SKM-1 treated with dmso at 0.1 percent for 144 hours (cell line): ENCODE results near the gene ST3GAL6.
A peak's percentile ranks its signal among the peaks of the same experiment; 100 is the strongest.

Source experiments
- DNase-seq: peaks from one replicate; lab custom pipeline; 2025; ENCODE audit not compliant: unreplicated experiment; lab: John Stamatoyannopoulos, UW

The ST3GAL6 gene

DNA sequence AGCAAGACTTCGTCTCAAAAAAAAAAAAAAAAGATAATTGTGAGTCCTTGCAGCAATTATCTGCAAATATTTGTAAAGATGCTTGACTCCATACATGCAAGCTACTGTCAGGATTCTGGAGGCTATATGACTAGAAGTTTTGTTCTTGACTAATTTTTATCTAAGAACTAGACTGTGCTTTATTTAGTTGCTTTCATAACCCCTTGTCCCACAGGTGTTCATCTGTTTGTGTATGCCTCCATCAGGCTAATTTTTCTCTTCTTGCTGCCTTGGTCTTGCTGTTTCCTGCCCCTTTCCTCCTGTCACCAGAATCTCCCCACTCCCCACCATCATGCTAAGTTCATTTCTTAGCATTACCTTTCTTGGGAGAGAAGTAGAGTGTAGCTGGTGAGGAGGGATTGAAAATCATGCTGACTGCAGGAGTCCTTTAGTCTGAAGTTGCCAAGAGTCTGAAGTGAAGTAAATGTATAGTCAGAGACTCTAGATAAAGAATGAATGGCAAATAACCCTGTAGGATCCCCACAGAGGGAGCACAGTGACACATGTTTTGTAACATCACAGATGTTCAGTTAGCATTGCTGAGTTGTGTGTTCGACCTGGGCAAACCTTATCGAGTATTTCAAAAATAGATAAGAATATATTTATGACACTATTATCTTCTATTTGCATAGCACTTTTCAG lies 12.5 kb downstream of the ST3GAL6 start:
- DNase-seq = no peak

DNA sequence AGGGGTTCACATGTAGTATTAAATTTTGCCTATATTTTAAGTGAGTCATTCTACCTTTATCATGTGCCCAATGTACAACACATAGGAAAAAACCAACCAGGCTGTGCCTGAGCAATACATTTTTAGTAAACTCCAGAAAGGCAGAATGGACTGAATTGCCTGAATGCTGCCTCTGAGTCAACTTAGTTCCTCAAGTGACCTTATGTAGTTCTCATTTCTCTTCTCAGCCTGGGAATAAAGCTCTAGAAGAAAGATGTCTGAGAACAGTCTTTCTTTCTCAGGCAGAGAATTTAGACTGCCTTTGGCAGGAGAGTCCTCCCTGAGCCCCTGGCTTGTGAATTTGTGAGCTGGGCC lies 13.0 kb downstream of the ST3GAL6 start:
- DNase-seq = no peak

DNA sequence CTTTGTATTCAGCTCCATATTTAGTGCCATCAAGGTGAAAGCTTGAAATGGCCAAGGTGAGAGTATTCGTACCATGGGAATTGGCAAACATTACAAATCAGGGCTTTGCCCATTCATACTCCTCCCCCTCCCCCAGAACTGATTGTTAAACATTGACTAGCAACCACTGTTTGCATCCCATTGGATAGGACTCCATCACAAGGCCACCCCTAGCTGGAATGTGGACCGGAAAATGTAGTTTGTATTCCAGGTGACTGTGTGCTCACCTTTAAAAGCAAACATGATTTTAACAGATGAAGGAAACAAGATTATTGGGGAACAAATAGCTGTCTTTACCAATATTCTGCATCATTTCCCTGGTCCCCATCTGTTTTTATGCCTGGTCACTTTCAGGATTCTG lies 14.1 kb downstream of the ST3GAL6 start:
- no peak for DNase-seq

DNA sequence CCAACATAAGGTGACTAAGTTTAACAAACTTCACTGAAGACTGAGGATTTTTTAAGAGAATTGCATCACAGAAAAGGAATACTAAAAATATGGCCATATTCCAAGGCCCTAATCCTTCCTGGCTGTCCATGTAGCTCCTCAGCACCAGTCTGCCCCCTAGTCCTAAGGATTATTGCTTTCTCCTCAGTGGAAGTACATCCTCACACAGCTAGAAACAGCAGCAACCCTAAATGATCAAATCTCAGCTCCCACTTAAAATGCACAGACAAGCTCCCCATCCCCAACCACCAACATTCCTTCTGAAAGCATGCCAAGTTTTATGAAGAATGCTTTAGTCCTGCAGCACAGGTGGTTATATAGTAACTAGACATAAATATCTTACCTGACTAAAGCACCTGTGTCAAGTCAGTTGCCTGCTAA lies 14.7 kb downstream of the ST3GAL6 start:
- no peak for DNase-seq

DNA sequence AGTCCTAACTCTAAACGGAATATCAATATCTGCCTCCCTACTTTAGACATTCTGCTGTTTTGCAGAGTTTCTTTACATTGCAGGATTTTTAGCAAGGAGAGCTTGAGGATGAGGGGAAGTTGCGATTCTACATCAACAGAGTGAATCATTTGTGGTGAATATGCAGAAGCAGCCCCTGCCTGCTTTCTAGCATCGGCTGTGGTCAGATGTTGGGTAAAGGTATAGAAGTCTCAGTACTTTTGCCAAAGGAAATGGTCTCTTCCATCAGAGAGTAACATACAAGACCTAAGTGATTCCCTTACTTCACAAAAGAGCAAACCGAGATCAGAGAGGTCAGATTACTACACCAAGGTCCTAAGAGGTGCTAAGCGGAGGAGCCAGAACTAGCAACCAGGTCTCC lies 15.2 kb downstream of the ST3GAL6 start:
- DNase-seq = peak; percentile 74

DNA sequence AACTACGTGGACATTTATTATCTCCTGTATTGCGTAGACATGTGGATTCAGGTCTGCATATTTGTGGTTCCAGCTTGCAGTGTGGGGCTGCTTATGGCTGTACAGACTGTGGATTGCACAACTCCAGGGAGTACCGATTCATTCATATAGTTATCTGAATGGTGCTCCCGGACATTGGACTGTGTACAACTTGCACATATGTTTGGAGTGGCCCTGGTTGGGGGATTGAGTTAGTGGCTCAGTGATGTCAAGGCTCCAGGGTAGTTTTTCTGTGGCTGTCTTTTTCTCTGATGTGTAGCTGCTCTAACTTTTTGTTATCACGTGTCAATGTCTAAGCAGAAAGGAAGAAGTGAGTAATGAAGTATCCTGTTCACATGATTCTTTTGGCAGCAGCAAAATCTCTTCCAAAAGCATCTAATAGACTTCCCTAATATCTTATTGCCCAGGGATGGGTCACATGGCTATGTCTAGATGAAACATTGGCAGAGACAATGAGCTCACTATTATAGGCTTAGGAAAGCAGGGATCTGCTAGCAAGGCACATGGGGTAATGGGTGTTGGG lies 15.8 kb downstream of the ST3GAL6 start:
- peak; percentile 68 for DNase-seq

DNA sequence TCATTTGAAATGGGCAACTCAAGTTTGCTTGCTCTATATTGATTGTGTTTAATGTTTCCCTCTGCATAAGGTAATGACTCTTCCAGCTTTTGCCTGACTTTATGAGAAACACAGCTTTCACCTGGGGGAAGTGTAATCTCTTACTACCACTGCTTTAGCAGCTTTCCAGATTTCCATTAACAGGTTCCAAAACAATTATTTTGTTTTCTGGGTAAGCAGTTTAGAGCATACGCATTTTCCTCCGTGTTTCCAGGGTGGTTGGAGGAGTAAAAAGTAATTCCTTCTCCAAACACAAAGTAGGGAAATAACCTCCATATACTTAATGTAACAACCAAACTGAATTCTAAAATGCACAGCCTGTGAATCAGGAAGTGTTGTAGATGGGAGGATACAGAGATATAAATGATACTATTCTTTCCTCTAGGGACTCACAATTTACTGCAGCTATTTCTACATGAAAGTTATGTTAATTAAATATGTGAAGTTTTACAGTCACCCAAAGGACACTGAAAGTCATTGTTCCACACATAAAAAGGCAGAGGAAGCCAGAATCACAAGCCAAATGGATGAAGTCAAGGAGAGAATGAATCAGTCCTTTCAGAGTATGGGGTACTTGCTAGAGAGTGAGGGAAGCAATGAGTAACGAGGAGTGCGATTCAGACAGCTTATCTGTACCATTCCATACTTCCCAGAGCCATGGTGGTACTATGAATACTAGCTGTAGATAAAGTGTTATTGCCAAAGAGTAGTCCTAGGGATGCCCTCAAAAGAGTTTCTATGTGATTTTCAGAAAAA lies 16.6 kb downstream of the ST3GAL6 start:
- DNase-seq = no peak

DNA sequence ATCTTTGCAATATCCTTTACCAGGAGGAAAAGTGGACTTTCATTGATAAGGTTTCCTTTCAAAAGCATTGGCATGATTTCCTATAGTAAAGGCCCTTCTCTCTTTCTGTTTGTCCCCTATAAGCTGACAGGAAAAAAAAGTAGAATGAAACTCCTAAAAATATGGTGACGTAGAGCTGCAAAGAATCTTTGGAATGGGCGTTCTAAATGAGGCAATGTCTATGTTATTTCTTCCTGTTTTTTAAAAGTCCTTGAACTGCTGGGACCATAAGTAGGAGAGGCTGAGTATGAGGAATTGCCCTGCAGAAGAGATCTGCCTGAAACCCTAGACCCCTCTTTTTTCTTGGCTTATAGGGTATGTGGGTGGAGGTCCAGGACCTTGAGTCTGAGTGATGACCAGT lies 17.2 kb downstream of the ST3GAL6 start:
- no peak for DNase-seq

DNA sequence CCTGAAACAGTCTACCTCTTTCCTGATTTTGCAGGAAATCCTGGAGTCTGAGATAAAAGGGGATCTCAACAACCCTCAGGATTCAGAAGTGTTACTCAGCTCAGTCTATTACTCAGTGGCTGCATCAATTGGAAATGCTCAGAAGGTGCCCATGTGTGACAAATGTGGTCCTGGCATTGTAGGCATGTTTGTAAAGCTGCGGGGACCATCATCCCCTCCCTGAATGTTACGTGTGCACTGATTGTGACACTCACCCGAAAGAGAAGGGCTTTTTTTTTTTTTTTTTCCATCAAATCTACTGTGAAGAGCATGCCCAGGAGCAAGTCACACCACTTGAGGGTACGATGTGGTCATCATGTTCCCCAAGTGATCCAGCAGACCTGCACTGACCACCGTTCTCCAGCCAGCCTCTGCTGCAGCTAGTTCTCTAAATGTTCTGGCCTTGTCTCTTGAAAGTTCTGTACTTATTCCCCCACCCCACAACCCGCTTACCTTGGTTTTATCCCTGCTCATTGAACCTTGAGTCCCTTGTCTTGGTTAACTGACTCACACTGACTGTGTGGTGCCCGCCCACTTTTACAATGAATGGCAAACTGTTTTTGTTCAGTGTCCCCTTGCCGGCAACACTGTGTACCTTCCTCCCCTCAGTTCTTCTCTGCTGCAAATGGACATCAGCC lies 19.8 kb downstream of the ST3GAL6 start:
- no peak for DNase-seq

DNA sequence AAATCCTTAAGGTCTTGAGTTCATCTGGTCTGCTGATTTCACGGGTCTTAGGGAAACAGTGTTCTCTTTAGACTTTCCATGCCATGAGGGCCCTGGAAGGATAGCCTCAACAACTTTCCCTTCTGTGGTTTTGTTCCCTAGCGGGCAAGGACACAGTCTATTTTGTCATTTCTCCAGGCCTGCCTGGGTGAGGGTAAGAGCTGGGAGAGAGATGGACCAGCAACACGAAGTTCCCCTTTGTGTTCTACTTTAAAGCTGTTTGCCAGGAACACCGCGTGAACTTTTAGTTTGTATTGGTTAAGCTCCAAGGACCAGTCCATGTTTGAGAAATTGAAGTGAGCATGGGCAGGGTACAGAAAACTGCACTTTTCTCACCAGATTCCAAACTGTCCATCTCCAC lies 20.9 kb downstream of the ST3GAL6 start:
- no peak for DNase-seq

DNA sequence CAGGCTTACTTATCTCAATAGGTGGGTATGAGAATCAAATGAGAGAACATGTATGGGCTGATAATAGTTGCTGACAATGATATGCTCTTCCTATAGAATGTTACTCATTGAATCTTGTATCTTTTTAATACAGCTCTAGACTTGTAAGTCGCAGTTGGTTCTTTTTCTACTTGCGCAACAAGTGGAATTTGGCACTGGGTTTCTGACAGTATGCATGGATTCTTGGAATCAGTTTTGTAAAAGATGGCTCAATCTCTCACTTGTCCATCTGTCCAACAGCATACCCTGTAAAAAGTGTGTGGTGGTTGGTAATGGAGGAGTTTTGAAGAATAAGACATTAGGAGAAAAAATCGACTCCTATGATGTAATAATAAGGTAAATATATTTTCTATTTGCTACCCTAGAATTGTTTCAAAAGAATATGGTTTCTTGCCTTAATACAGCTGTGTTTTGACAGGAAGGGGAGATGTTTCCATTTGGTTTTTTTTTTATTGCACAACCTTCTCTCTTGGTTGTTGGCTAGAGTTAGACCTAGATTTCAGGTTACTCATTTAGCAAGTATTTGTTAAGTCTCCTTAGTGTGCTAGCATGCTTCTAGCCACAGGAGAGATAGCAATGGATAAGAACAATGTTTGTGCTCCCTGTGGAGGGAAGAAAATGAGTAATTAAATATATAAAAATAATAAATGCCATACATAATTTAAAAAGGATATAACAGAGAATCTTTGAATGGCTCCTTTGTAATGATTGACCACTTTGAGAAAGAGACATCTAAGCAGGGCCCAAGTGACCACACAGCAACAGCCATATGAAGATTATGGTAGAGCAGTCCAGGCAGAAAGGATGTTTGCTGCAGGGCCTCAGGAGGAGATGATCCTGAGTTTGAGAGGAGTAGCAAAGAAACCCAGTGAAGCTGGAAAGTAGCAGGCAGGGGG lies 21.8 kb downstream of the ST3GAL6 start:
- DNase-seq = peak; percentile 57

DNA sequence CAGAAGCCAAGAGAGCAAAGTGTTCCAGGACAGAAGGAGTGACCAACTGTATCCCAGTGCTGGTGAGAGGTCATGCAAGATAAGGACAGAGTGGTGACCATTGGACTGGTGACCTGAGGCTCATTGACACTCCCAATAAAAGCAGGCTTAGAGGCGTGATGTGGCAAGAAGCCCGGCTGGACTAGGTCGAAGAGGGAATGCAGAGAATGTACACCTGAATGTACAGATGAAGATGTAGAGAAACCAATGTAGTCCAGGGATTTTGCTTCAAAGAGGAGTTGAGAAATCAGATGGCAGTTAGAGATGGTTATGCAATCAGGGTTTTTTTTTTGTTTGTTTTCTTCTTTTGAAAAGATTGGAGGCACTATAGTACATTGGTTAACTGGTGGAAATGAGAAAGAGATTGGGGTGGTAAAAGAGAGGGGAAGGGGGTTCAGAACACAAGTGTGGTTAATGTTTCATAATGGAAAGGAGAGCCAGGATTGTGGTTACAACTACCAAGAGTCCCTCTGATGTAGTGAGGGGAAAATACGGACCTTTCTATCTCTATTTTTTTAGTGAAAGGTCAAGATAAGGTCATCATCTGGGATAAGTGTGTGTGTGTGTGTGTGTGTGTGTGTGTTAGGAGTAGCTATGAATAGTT lies 23.3 kb downstream of the ST3GAL6 start:
- DNase-seq = peak; percentile 84

DNA sequence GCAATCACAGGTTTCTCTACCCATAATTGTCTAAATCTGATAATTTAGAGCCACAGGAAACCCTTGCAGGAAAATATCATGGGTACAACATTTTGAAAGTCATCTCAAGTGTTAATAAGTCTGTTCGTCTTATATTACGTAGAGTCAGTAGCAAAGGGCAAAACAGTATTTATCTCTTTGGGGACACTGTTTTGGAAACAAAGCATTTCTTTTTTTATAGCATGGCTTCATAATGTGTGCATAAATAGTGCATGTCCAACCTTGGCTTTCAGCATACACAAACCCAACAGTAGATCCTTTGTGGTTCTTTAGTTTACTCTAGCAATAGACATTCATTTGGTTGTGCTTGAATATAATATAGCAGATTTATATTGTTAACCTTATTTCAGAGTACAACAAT lies 24.0 kb downstream of the ST3GAL6 start:
- no peak for DNase-seq

DNA sequence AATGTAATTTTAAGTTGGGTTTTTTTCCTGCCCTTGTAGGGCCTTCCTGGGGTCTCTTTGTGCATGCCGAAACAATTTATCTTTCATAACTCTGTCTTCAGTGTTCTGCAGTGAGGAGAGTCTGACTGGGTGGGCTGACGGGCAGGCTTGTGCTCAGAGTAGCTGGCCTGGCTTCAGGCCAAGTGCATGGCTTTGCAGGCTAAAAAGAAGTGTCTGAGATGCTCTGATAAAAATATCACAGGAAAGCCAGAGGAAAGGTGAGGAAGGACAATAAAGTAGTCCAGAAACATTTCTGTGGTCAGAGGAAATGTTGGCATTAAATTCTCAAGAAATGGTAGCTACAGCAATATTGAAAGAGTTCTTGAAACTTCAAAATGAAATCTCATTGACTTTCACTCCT lies 25.5 kb downstream of the ST3GAL6 start:
- DNase-seq = no peak

DNA sequence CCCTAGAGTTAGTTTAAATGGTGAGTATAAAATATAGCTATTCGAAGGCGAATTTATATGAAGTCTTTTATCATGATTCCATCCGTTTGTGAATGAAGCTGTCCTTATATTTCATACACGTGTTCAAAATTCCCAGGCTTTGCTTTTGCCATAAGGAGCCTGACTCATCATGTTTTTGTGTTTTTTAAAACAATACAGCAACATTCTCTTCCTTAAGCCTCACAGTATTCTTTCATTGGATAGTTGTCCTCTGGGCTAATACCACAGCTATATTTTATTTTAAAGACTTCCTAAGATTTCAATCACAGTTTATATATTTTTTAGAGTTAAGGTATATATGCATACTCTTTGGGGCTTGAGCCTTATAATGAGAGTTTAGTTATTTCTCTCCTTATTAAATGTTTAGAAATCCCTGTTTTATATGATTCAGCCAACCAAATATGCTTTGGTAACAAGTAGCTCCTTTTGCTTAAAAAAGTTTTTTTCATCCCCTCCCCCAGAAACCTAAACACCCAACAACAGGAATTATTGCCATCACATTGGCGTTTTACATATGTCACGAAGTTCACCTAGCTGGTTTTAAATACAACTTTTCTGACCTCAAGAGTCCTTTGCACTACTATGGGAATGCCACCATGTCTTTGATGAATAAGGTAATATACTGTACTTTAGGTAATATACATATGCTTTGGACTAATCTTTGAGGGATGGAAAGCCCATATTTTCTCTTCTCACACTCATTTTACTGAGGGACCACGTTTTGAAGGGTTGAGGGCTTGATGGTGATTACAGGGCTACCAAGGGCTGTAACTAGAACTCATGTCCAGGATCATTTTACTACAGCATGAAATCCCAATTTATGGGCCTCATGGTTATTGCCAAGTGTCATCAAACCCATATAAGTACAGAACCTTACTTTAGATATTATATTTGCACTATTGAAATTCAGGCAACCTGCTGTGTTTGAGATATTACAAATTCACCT lies 28.5 kb downstream of the ST3GAL6 start:
- no peak for DNase-seq

DNA sequence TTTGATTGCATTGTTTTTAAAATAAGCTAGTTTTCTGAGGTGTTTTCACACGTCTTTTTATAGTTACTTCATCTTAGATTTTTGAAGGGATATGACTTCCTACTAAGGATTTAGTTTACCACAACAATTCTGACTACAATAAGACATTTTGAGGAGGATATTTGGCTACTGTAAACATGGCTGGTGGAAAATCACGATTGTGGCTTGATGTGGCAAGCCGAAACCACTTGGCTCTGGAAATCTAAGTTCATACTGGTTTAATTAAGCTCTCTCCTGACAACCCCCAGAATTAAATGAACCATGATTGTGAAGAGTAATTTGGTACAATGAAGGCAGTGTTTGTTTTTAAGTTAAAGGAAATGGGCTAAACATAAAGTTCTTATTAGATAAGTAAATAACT lies 30.8 kb downstream of the ST3GAL6 start:
- no peak for DNase-seq

DNA sequence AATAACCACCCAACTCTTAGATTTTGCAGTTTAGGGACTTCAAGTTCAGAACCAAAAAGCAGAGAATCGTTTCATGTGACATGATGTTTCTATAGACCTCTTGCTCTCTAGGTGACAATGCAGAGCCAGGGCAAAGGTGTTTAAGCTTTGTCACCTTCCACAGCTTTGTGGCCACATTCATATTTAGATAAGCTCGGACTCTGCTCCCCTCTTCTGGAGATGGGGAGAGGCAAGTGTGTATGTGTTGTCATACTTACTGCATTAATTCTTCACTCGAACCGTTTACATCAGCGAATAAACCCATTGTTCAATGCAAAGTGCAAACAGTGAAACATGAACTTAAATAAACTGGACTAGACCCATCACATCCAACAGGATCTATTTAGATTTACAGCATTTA lies 33.2 kb downstream of the ST3GAL6 start:
- no peak for DNase-seq

DNA sequence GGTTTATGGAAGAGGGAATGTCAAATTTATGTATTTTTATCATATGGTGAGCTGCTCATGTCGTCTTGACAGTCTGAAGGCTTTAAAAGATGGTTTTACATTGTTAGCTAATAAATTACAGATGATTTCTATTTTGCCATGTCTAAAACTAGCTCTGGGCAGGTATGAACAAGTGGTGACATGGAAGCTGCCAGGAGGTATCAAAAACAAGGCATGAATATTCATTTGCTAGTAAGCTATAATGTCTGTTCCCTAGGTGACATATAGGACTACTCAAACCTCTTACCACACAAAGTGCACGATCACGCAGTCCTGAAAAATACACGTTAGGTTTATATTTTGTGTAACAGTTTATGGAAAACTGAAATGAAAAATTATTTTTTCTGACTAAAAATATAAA lies 34.8 kb downstream of the ST3GAL6 start:
- DNase-seq = no peak

DNA sequence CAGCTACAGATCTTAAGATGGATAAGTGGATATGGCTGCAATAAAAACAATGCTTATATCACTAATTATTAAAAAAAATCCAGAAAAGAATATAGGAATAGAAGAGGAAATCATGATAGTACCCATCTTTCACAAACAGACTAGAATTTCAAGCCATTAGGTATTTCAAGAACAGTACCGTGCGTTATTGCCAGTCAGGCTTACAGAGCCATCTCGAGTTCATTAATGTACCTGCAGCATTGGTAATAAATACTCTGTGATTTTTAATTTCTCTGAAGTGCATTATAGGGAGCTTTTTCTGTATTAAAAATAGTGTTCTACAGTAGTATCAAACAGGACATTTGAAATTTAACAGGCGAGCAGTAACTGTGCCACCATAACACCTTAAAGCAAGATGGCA lies 35.7 kb downstream of the ST3GAL6 start:
- DNase-seq = no peak
